Smooth muscle cell of the brain vasculature (primary cell): ENCODE results near the gene SYNGR1.
"Not testable (repeated sequence)": the region's sequence is repeated elsewhere in the genome, so short reads cannot be mapped to it uniquely, and the experiment has no call there.

ENCODE experiments used
- DNase-seq: peaks from one replicate; pipeline ENCODE4 v3.0.0-alpha.2; 2012; ENCODE audit warnings: low read depth, low spot score

Gene SYNGR1

GRCh38 chr22:39405346-39406085 lies 55.7 kb downstream of the SYNGR1 start:
- DNase-seq, result no peak

GRCh38 chr22:39408173-39408572 lies 58.4 kb downstream of the SYNGR1 start:
- no peak for DNase-seq

- no peak for DNase-seq
Observed at GRCh38 chr22:39408807-39409206, 59.0 kb downstream of the SYNGR1 start.

GRCh38 chr22:39409516-39410029 lies 59.8 kb downstream of the SYNGR1 start:
- DNase-seq, result no peak

GRCh38 chr22:39410264-39410663 lies 60.5 kb downstream of the SYNGR1 start:
- DNase-seq, result no peak

- not testable (repeated sequence) for DNase-seq
Observed at GRCh38 chr22:39411828-39412365, 62.1 kb downstream of the SYNGR1 start.

GRCh38 chr22:39413204-39413603 lies 63.4 kb downstream of the SYNGR1 start:
- not testable (repeated sequence) for DNase-seq

- no peak for DNase-seq
Observed at GRCh38 chr22:39414377-39414776, 64.6 kb downstream of the SYNGR1 start.

GRCh38 chr22:39414886-39415285 lies 65.1 kb downstream of the SYNGR1 start:
- no peak for DNase-seq

GRCh38 chr22:39415506-39415905 lies 65.7 kb downstream of the SYNGR1 start:
- no peak for DNase-seq

- DNase-seq, result no peak
Observed at GRCh38 chr22:39416319-39416718, 66.5 kb downstream of the SYNGR1 start.

- DNase-seq, result no peak
Observed at GRCh38 chr22:39417641-39418040, 67.8 kb downstream of the SYNGR1 start.

GRCh38 chr22:39418696-39419095 lies 68.9 kb downstream of the SYNGR1 start:
- DNase-seq, result no peak

- DNase-seq, result no peak
Observed at GRCh38 chr22:39419096-39419495, 69.3 kb downstream of the SYNGR1 start.

- DNase-seq, result no peak
Observed at GRCh38 chr22:39419911-39420310, 70.1 kb downstream of the SYNGR1 start.

- no peak for DNase-seq
Observed at GRCh38 chr22:39421691-39422090, 71.9 kb downstream of the SYNGR1 start.

GRCh38 chr22:39422101-39422500 lies 72.3 kb downstream of the SYNGR1 start:
- no peak for DNase-seq

GRCh38 chr22:39422721-39423120 lies 72.9 kb downstream of the SYNGR1 start:
- DNase-seq, result no peak

- no peak for DNase-seq
Observed at GRCh38 chr22:39423976-39424375, 74.2 kb downstream of the SYNGR1 start.

- DNase-seq, result no peak
Observed at GRCh38 chr22:39426380-39427043, 76.7 kb downstream of the SYNGR1 start.

- DNase-seq, result no peak
Observed at GRCh38 chr22:39427751-39428596, 78.2 kb downstream of the SYNGR1 start.

GRCh38 chr22:39428597-39429071 lies 78.8 kb downstream of the SYNGR1 start:
- peak; percentile 95 for DNase-seq
